SH-SY5Y (cell line): ENCODE data around the gene ACBD7.

Experiments used
- GATA2 ChIP-seq: IDR thresholded peaks from 2 replicates; pipeline ENCODE4 v1.6.1; 2011; ENCODE audit warnings: mild to moderate bottlenecking, low read depth, low read length
- GATA3 ChIP-seq: IDR thresholded peaks from 2 replicates; pipeline ENCODE4 v1.6.1; 2011; ENCODE audit warnings: low read depth, mild to moderate bottlenecking, low read length, moderate library complexity

DNA sequence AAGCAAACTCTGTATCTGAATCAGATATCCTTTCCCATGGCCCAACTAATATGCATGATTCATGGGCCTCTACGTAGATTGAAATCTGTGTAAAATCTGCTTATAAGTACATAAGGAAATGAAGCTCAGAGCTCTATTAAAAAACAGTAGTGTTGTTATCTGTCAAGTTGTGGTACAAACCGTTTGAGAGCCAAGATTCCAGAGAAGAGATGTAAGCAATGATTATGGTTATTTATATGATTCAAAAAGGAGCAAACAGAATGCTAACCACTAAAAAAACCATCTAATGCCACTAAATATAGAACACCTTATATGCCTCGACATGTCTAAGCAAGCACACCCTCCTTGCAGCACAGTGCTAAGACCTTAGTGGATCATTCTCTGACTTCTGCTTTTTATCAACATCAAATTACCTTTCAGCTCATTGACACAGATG lies 35.2 kb upstream of the ACBD7 start:
- TF ChIP-seq GATA2 (no peak), GATA3 (no peak)
